ENCODE results near the gene ZDBF2. TPM values are rescaled to one million over a fixed set of nuclear protein-coding genes. Genes with fewer than 3 reads are reported as not detected.
"Not testable (repeated sequence)": the region's sequence is repeated elsewhere in the genome, so short reads cannot be mapped to it uniquely, and the experiment has no call there.

The ZDBF2 gene
- total RNA-seq, 1 donor from 2014 or later, result 47.5 TPM

- no peaks in the 10 kb centered on the region for H3K27me3 Mint-ChIP-seq (ENCODE audit: unreplicated experiment)
- no peak overlapping the region for H3K4me3 Mint-ChIP-seq (ENCODE audit: unreplicated experiment)
- H3K36me3 Mint-ChIP-seq (ENCODE audit: unreplicated experiment), result peaks cover 20% of the 10 kb centered on the region
- no peaks in the 10 kb centered on the region for H3K4me1 Mint-ChIP-seq (ENCODE audit: low read depth, unreplicated experiment)
- TF ChIP-seq CTCF (IDR thresholded peaks at IDR 0.05; ENCODE audit: partially characterized antibody, unreplicated experiment), result peak; percentile 35
- H3K9me3 Mint-ChIP-seq (ENCODE audit: unreplicated experiment), result peaks cover 13% of the 10 kb centered on the region
- H3K27ac Mint-ChIP-seq (ENCODE audit: unreplicated experiment), result no peak overlapping the region
- no peak for DNase-seq
These were observed 79.2 kb downstream of the ZDBF2 start for GRCh38 chr2:206353685-206354084.

DNA sequence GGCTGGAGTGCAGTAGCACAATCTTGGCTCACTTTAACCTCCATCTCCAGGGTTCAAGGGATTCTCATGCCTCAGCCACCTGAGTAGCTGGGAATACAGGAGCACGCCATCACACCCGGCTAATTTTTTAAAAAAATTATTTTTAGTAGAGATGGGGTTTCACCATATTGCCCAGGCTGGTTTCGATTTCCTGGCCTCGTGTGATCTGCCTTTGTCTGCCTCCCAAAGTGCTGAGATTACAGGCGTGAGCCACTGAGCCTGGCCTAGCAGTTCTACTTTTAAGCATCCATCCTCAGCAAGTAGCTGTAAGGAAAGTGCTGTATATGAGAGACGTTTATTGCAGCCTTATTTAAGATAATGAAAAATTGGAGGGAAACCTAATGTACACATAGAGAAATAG, 79.7 kb downstream of the ZDBF2 start:
- no peaks in the 10 kb centered on the region for H3K27me3 Mint-ChIP-seq (ENCODE audit: unreplicated experiment)
- DNase-seq, result no peak
- H3K4me1 Mint-ChIP-seq (ENCODE audit: low read depth, unreplicated experiment), result no peaks in the 10 kb centered on the region
- no peak overlapping the region for H3K4me3 Mint-ChIP-seq (ENCODE audit: unreplicated experiment)
- H3K27ac Mint-ChIP-seq (ENCODE audit: unreplicated experiment), result no peak overlapping the region
- peaks cover 13% of the 10 kb centered on the region for H3K9me3 Mint-ChIP-seq (ENCODE audit: unreplicated experiment)
- peaks cover 23% of the 10 kb centered on the region for H3K36me3 Mint-ChIP-seq (ENCODE audit: unreplicated experiment)
- no peak for TF ChIP-seq CTCF (IDR thresholded peaks at IDR 0.05; ENCODE audit: partially characterized antibody, unreplicated experiment)

- not testable (repeated sequence) for DNase-seq; H3K4me3 Mint-ChIP-seq (ENCODE audit: unreplicated experiment); H3K27ac Mint-ChIP-seq (ENCODE audit: unreplicated experiment); H3K27me3 Mint-ChIP-seq (ENCODE audit: unreplicated experiment); H3K4me1 Mint-ChIP-seq (ENCODE audit: low read depth, unreplicated experiment); H3K9me3 Mint-ChIP-seq (ENCODE audit: unreplicated experiment)
- peaks cover 11% of the 10 kb centered on the region for H3K36me3 Mint-ChIP-seq (ENCODE audit: unreplicated experiment)
These were observed 82.4 kb downstream of the ZDBF2 start for GRCh38 chr2:206356840-206357239.

GRCh38 chr2:206360840-206361239, 86.4 kb downstream of the ZDBF2 start:
- not testable (repeated sequence) for H3K4me1 Mint-ChIP-seq (ENCODE audit: low read depth, unreplicated experiment); H3K9me3 Mint-ChIP-seq (ENCODE audit: unreplicated experiment); H3K4me3 Mint-ChIP-seq (ENCODE audit: unreplicated experiment); H3K27ac Mint-ChIP-seq (ENCODE audit: unreplicated experiment); H3K27me3 Mint-ChIP-seq (ENCODE audit: unreplicated experiment); DNase-seq
- peaks cover 11% of the 10 kb centered on the region for H3K36me3 Mint-ChIP-seq (ENCODE audit: unreplicated experiment)

- Mint-ChIP-seq H3K9me3 (ENCODE audit: unreplicated experiment) (peaks cover 7% of the 10 kb centered on the region), H3K36me3 (ENCODE audit: unreplicated experiment) (peaks cover 11% of the 10 kb centered on the region), H3K4me3 (ENCODE audit: unreplicated experiment) (no peak overlapping the region), H3K4me1 (ENCODE audit: low read depth, unreplicated experiment) (no peaks in the 10 kb centered on the region), H3K27ac (ENCODE audit: unreplicated experiment) (no peak overlapping the region), H3K27me3 (ENCODE audit: unreplicated experiment) (no peaks in the 10 kb centered on the region)
- no peak for DNase-seq
- TF ChIP-seq CTCF (IDR thresholded peaks at IDR 0.05; ENCODE audit: partially characterized antibody, unreplicated experiment), result no peak
These were observed 87.1 kb downstream of the ZDBF2 start for GRCh38 chr2:206361407-206362045.

Other genes starting within 250 kb of the ZDBF2 start
- gene INO80D, start 188.5 kb upstream of the ZDBF2 start, total RNA-seq (ENCODE audit: unreplicated experiment), result 25.0 TPM
- 114 TPM for gene NDUFS1, start 115.2 kb upstream of the ZDBF2 start, total RNA-seq (ENCODE audit: unreplicated experiment)
- gene EEF1B2, start 114.8 kb upstream of the ZDBF2 start, total RNA-seq (ENCODE audit: unreplicated experiment), result 246 TPM
- gene ADAM23, start 168.9 kb downstream of the ZDBF2 start, total RNA-seq (ENCODE audit: unreplicated experiment), result 16.4 TPM

Measured in glutamatergic neuron (in vitro differentiated cells).